Osteocyte (in vitro differentiated cells): ENCODE measurements around the gene TBKBP1. TPM values are rescaled to one million over a fixed set of nuclear protein-coding genes. Genes with fewer than 3 reads are reported as not detected.

ENCODE experiments used
- DNase-seq: peaks from one replicate; pipeline ENCODE4 v3.0.0; 2021; ENCODE audit warnings: mixed read lengths; ENCODE audit not compliant: unreplicated experiment; ENCODE audit errors: extremely low spot score
- H3K27ac Mint-ChIP-seq: one replicate; pipeline ENCODE4 v1.8.0; 2021; ENCODE audit warnings: mild to moderate bottlenecking, mixed read lengths; ENCODE audit not compliant: unreplicated experiment
- H3K27me3 Mint-ChIP-seq: one replicate; pipeline ENCODE4 v1.8.0; 2021; ENCODE audit warnings: mixed read lengths; ENCODE audit not compliant: unreplicated experiment
- H3K36me3 Mint-ChIP-seq: one replicate; pipeline ENCODE4 v1.8.0; 2021; ENCODE audit warnings: mixed read lengths; ENCODE audit not compliant: unreplicated experiment
- H3K4me1 Mint-ChIP-seq: one replicate; pipeline ENCODE4 v1.8.0; 2021; ENCODE audit warnings: mixed read lengths; ENCODE audit not compliant: unreplicated experiment
- H3K4me3 Mint-ChIP-seq: one replicate; pipeline ENCODE4 v1.8.0; 2021; ENCODE audit warnings: mild to moderate bottlenecking, moderate library complexity, mixed read lengths; ENCODE audit not compliant: unreplicated experiment
- H3K9me3 Mint-ChIP-seq: one replicate; pipeline ENCODE4 v1.8.0; 2021; ENCODE audit warnings: mixed read lengths; ENCODE audit not compliant: unreplicated experiment
- CTCF ChIP-seq: fragments of 200-600 bp; sonication (generic); IDR thresholded peaks from 2 replicates; pipeline ENCODE4 v1.5.0; 2021; ENCODE audit warnings: antibody characterized with exemption, mild to moderate bottlenecking, moderate library complexity
- total RNA-seq: library from RNA; stranded (reverse); gene quantifications from 2 replicates; pipeline ENCODE4 v1.2.1, GENCODE V29; 2021

TBKBP1 gene
- total RNA-seq, 1 donor from 2014 or later = 16.5 TPM

GRCh38 chr17:47660064-47660492, 33.9 kb upstream of the TBKBP1 start:
- no peak for DNase-seq
- H3K9me3 Mint-ChIP-seq = no peaks in the 10 kb centered on the region
- no peak for TF ChIP-seq CTCF

GRCh38 chr17:47663912-47664623, 29.9 kb upstream of the TBKBP1 start:
- no peaks in the 10 kb centered on the region for H3K4me1 Mint-ChIP-seq
- no peaks in the 10 kb centered on the region for H3K9me3 Mint-ChIP-seq
- H3K27me3 Mint-ChIP-seq = no peaks in the 10 kb centered on the region
- H3K27ac Mint-ChIP-seq = peak overlapping the region; percentile 50
- no peak overlapping the region for H3K4me3 Mint-ChIP-seq
- DNase-seq = no peak
- TF ChIP-seq CTCF = peak; percentile 79
- H3K36me3 Mint-ChIP-seq = peaks cover 41% of the 10 kb centered on the region

More at GRCh38 chr17:47660064-47660492, 33.9 kb upstream of the TBKBP1 start:
- no peaks in the 10 kb centered on the region for H3K27me3 Mint-ChIP-seq
- H3K4me3 Mint-ChIP-seq = no peak overlapping the region
- no peak overlapping the region for H3K27ac Mint-ChIP-seq
- peaks cover 6% of the 10 kb centered on the region for H3K4me1 Mint-ChIP-seq
- peaks cover 47% of the 10 kb centered on the region for H3K36me3 Mint-ChIP-seq

DNA sequence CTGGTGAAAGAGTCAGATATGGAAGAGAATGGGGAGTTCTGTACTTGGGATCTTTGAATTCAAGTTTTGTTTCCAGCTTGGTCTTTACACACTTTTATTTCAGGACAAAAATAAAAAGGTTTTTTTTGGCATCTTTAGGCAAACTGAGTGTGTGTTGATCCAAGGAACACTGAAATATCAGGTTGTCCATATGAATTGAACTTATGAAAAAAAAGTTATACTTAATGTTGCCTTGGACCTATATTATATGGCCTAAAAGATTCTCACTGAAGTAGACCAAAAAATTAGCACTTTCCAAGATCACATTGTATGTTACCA, 29.4 kb upstream of the TBKBP1 start:
- H3K9me3 Mint-ChIP-seq = no peaks in the 10 kb centered on the region
- H3K36me3 Mint-ChIP-seq = peaks cover 45% of the 10 kb centered on the region
- H3K27ac Mint-ChIP-seq = peak overlapping the region; percentile 50
- no peak for TF ChIP-seq CTCF
- no peak overlapping the region for H3K4me3 Mint-ChIP-seq
- H3K4me1 Mint-ChIP-seq = no peaks in the 10 kb centered on the region
- no peak for DNase-seq
- H3K27me3 Mint-ChIP-seq = no peaks in the 10 kb centered on the region

- Mint-ChIP-seq H3K36me3 (peaks cover 50% of the 10 kb centered on the region), H3K27ac (no peak overlapping the region), H3K4me3 (no peak overlapping the region), H3K9me3 (no peaks in the 10 kb centered on the region), H3K27me3 (no peaks in the 10 kb centered on the region), H3K4me1 (no peaks in the 10 kb centered on the region)
- no peak for DNase-seq
- TF ChIP-seq CTCF = no peak
Observed at GRCh38 chr17:47665655-47666054, 28.3 kb upstream of the TBKBP1 start.

DNA sequence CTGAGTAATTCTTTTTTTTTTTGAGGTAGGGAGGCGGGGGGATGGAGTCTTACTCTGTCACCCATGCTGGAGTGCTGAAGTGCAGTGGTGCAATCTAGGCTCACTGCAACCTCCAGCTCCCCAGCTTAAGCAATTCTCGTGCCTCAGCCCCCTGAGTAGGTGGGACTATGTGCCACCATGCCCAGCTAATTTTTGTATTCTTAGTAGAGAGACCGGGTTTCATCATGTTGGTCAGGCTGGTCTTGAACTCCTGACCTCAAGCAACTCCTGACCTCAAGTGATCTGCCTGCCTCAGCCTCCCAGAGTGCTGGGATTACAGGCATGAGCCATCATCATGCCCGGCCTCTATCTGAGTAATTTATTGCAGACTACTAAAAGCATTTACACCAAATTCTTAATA, 24.9 kb upstream of the TBKBP1 start:
- Mint-ChIP-seq H3K36me3 (peaks cover 64% of the 10 kb centered on the region), H3K4me1 (no peaks in the 10 kb centered on the region), H3K27ac (no peak overlapping the region), H3K9me3 (no peaks in the 10 kb centered on the region), H3K27me3 (no peaks in the 10 kb centered on the region), H3K4me3 (no peak overlapping the region)
- no peak for DNase-seq
- TF ChIP-seq CTCF = no peak
